H54 (cell line): ENCODE measurements around the gene DHDDS.
"Not testable (repeated sequence)": the region's sequence is repeated elsewhere in the genome, so short reads cannot be mapped to it uniquely, and the experiment has no call there.

Experiments
- DNase-seq: peaks from one replicate; pipeline ENCODE4 v3.0.0; 2011; ENCODE audit warnings: low spot score, mixed read lengths; ENCODE audit not compliant: insufficient read length
- FAIRE-seq: peaks from 3 replicates; lab custom pipeline; 2011; peaks lifted over from hg19 to GRCh38; lab: Jason Lieb, UNC
- POLR2A ChIP-seq: IDR thresholded peaks from 2 replicates; pipeline ENCODE4 v1.6.1; 2011; ENCODE audit warnings: low read depth, mild to moderate bottlenecking, low read length

DHDDS gene

GRCh38 chr1:26477446-26478152 is 45.5 kb downstream of the DHDDS start:
- no peak for FAIRE-seq
- DNase-seq, result no peak
- TF ChIP-seq POLR2A, result no peak

DNA sequence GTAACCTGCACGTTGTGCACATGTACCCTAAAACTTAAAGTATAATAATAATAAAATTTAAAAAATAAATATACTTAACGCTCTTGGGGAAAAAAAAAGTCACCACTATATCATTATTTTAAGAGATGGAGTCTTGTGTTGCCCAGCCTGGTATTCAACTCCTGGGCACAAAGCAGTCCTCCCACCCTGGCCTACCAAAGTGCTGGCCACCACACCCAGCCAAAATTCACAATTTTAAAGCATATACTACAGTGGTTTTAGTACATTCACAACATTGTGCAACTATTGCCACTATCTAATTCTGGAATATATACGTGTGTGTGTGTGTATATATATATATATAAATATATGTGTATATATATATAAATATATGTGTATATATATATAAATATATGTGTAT is 46.0 kb downstream of the DHDDS start:
- no peak for DNase-seq
- FAIRE-seq, result no peak
- TF ChIP-seq POLR2A, result no peak

DNA sequence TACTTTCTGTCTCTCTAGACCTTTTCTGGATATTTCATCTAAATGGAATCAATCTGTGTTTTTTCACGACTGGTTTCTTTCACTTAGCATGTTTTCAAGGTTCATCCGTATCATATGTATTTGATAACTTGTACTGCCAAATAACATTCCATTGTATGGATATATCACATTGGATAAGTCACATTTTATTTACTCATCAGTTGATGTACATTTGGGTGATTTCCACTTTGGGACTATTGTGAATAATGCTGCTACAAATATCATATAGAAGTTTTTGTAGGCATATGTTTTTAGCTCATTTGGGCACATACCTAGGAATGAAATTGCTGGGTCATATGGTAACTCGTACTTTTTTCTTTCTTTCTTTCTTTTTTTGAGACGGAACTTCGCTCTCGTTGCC is 46.9 kb downstream of the DHDDS start:
- FAIRE-seq (no peak), DNase-seq (no peak)
- TF ChIP-seq POLR2A, result no peak

DNA sequence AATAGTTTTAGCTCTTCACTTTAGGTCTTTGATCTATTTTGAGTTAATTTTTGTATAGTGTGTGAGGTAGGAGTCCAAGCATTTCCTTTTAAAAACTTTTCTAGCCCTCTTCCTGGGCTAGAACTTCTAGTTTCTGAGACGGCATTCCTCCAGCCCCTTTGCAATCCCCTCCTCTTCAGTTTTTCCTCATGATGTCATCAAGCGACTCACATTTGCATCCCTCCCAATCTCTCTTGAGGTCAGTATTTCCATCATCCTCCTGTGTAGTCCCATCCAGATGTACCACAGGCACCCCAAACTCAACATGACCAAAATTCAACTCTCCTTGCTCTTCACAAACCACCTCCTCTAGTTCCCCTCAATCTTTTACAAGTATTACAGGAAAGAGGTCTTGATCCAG is 50.8 kb downstream of the DHDDS start:
- no peak for TF ChIP-seq POLR2A
- DNase-seq (no peak), FAIRE-seq (no peak)

GRCh38 chr1:26483980-26484379 is 51.9 kb downstream of the DHDDS start:
- TF ChIP-seq POLR2A, result no peak
- FAIRE-seq (no peak), DNase-seq (no peak)

- TF ChIP-seq POLR2A, result no peak
- FAIRE-seq, result no peak
Measured at GRCh38 chr1:26490155-26490554, 58.0 kb downstream of the DHDDS start.

GRCh38 chr1:26493267-26493666 is 61.1 kb downstream of the DHDDS start:
- DNase-seq (no peak), FAIRE-seq (no peak)
- no peak for TF ChIP-seq POLR2A

More at GRCh38 chr1:26490155-26490554, 58.0 kb downstream of the DHDDS start:
- no peak for DNase-seq

- FAIRE-seq (no peak), DNase-seq (no peak)
- no peak for TF ChIP-seq POLR2A
Measured at GRCh38 chr1:26493938-26494337, 61.8 kb downstream of the DHDDS start.

GRCh38 chr1:26496861-26497260 is 64.7 kb downstream of the DHDDS start:
- DNase-seq (no peak), FAIRE-seq (no peak)
- no peak for TF ChIP-seq POLR2A

- FAIRE-seq (no peak), DNase-seq (no peak)
- TF ChIP-seq POLR2A, result no peak
Measured at GRCh38 chr1:26498894-26499293, 66.8 kb downstream of the DHDDS start.

GRCh38 chr1:26500488-26501175 is 68.5 kb downstream of the DHDDS start:
- FAIRE-seq, result no peak

DNA sequence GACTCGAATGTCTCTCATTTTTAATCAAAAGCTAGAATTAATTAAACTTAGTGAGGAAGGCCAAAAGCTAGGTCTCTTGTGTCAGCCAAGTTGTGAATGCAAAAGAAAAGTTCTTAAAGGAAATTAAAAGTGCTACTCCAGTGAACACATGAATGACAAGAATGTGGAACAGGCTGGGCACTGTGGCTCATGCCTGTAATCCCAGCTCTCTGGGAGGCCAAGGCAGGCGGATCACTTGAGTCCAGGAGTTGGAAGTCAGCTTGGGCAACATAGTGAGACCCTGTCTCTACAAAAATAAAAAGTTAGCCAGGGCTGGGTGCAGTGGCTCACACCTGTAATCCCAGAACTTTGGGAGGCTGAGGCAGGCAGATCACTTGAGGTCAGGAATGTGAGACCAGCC is 78.6 kb downstream of the DHDDS start:
- DNase-seq, FAIRE-seq: not testable (repeated sequence)

More at GRCh38 chr1:26500488-26501175, 68.5 kb downstream of the DHDDS start:
- peak; percentile 58 for TF ChIP-seq POLR2A
- DNase-seq, result peak; percentile 55

- not testable (repeated sequence) for FAIRE-seq, DNase-seq
Measured at GRCh38 chr1:26515836-26516235, 83.7 kb downstream of the DHDDS start.

DNA sequence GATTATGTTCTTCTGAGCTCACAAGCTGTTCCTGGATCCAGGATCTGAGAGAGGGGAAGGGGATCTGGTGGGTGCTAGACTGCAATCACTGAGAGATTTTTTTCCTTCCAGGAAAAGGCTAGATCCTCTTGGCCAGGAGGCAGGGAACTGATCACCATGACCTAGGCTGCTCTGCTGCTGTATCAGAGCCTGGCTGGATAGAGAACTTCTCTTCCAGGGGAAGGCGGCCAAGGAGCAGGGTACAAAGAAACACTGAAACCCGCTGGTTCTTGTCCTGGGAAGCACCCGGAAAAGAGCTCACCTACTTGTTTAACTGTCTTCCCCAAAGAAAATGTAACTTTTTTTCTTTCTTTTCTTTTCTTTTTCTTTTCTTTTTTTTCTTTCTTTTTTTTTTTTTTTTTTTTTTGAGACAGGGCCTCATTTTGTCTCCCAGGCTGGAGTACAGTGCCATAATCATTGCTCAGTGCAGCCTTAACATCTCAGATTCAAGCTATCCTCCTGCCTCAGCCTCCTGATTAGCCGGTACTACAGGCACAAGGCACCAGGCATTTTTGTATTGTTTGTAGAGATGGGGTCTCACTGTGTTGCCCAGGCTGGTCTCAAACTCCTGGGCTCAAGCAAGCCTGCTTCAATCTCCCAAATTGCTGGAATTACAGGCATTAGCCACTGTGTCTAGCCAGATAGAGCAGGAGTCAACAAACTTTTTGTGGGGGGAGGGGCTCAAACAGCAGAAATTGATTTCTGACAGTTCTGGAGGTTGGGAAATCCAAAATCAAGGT is 85.1 kb downstream of the DHDDS start:
- FAIRE-seq (no peak), DNase-seq (no peak)
- no peak for TF ChIP-seq POLR2A
